GM18520 (cell line): ENCODE results near the gene IDUA.
"Not testable (repeated sequence)": the region's sequence is repeated elsewhere in the genome, so short reads cannot be mapped to it uniquely, and the experiment has no call there.

ENCODE experiments used
- ATAC-seq: cut with Tn5 transposase; IDR thresholded peaks from one replicate; pipeline ENCODE4 v1.9.1; 2021; ENCODE audit not compliant: unreplicated experiment

Gene IDUA

GRCh38 chr4:1043162-1043561 is 56.3 kb downstream of the IDUA start:
- ATAC-seq, result no peak

GRCh38 chr4:1043651-1044468 is 57.0 kb downstream of the IDUA start:
- no peak for ATAC-seq

GRCh38 chr4:1044469-1045192 is 57.8 kb downstream of the IDUA start:
- no peak for ATAC-seq

GRCh38 chr4:1045193-1045594 is 58.4 kb downstream of the IDUA start:
- no peak for ATAC-seq

GRCh38 chr4:1045595-1046201 is 58.9 kb downstream of the IDUA start:
- no peak for ATAC-seq

GRCh38 chr4:1046581-1047011 is 59.8 kb downstream of the IDUA start:
- not testable (repeated sequence) for ATAC-seq

GRCh38 chr4:1047106-1047975 is 60.5 kb downstream of the IDUA start:
- no peak for ATAC-seq

- ATAC-seq, result no peak
Measured at GRCh38 chr4:1047976-1048772, 61.3 kb downstream of the IDUA start.

GRCh38 chr4:1048773-1049590 is 62.1 kb downstream of the IDUA start:
- no peak for ATAC-seq

GRCh38 chr4:1049591-1049905 is 62.7 kb downstream of the IDUA start:
- ATAC-seq, result no peak

- no peak for ATAC-seq
Measured at GRCh38 chr4:1050486-1051213, 63.8 kb downstream of the IDUA start.

GRCh38 chr4:1051472-1051871 is 64.6 kb downstream of the IDUA start:
- ATAC-seq, result no peak

- no peak for ATAC-seq
Measured at GRCh38 chr4:1052231-1052671, 65.4 kb downstream of the IDUA start.

GRCh38 chr4:1053080-1053661 is 66.3 kb downstream of the IDUA start:
- no peak for ATAC-seq

- ATAC-seq, result not testable (repeated sequence)
Measured at GRCh38 chr4:1053891-1054290, 67.0 kb downstream of the IDUA start.
